ENCODE results near the gene KRT36. TPM values are rescaled to one million over a fixed set of nuclear protein-coding genes. Genes with fewer than 3 reads are reported as not detected.

Gene KRT36
- total RNA-seq = not detected in 2 replicates

- no peak for DNase-seq (ENCODE audit: low read depth in 2 of 2)
These were observed at the start of gene KRT36 for GRCh38 chr17:41489531-41489930. TSS of gene KRT36 (minus strand) at chr17:41489910. CDS start at chr17:41489864, 46 bp downstream.

- DNase-seq (ENCODE audit: low read depth in 2 of 2) = no peak
These were observed 49.4 kb upstream of the KRT36 start for GRCh38 chr17:41539071-41539492.

DNA sequence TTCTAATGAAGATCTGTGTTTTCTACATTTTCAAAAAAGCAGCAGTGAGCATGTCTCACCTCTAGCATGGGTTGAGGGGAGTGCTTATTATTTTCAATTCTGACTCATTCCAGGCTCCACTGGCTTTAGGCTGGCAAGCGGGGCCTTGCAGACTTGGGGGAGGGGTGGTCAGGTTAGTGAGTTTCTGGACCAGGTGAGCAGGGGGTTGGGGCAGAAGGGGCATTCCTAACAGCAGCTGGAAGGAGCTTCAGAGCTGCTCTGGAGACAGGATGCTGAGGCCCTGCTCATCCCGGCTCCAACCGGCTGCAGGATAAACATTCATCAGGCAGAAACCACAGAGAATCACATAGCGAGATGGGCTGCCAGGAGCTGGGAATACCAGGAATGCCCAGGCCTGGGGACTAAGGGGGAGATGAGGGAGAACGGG is 48.9 kb upstream of the KRT36 start:
- no peak for DNase-seq (ENCODE audit: low read depth in 2 of 2)

DNA sequence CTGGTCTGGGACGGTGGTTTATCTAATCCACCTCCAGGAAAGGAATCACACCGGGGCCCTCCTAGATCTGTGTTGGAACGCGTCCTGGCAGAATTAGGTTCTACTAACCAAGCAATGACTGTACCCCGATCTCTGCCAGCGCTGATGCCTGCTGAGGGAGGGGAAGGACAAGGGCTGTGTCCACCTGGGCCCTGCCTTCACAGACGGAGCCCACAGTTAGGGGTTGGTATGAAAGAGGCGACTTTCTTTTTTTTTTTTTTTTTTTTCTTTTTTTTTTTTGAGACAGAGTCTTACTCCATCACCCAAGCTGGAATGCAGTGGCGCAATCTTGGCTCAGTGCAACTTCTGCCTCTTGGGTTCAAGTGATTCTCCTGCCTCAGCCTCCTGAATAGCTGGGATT is 48.3 kb upstream of the KRT36 start:
- no peak for DNase-seq (ENCODE audit: low read depth in 2 of 2)

DNA sequence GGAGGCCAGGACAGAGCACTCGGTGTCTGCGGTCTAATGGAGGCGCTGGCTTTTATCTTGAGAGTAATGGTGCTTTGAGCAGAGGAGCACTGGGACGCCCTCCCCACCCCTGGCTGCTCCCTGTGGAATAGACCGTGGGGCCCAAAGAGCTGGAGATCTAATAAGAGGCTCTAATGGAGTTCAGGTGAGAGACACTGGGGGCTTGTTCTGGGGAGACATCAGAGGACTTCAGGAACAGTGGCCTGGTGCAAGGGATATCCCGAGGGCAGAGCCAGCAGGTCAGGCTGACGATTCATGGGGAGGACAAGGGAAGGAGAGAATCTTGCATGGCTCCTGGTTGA is 47.9 kb upstream of the KRT36 start:
- DNase-seq (ENCODE audit: low read depth in 2 of 2) = no peak

- no peak for DNase-seq (ENCODE audit: low read depth in 2 of 2)
These were observed 47.3 kb upstream of the KRT36 start for GRCh38 chr17:41536741-41537613.

DNA sequence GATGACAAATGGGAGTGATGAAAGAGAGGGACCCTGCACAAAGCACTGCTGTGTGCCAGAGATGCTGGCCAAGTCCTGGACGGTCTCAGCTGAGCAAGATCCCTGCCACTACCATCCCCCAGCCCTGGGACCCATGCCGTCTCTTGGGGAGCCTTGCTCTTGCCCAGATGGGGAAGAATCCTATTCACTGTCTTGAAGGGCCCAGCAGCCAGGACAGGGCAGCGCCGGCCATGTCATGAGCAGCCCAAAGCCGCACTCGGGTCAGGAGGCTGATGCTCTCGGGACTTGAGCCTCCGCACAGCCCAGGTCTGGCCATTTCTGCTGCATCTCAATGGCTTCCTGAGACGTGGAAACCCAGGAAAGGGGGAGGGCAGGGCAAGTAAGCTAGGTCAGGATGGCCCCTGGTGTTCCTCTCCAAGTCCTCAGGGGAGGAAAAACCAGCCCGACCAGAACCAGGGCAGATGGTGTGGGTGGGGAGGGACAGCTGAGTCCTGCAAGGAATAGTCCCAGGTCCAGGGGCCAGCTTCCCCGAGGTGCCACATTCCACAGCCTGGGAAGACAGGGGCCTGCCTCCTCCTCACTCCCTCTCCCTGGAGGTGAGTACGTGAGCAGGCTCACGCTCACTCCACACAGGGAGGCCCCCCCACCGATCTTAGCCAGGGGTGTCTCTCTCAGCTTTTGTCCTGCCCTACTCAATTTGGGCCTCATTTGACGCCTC is 46.2 kb upstream of the KRT36 start:
- no peak for DNase-seq (ENCODE audit: low read depth in 2 of 2)

- DNase-seq (ENCODE audit: low read depth in 2 of 2) = no peak
These were observed 45.3 kb upstream of the KRT36 start for GRCh38 chr17:41534899-41535546.

DNA sequence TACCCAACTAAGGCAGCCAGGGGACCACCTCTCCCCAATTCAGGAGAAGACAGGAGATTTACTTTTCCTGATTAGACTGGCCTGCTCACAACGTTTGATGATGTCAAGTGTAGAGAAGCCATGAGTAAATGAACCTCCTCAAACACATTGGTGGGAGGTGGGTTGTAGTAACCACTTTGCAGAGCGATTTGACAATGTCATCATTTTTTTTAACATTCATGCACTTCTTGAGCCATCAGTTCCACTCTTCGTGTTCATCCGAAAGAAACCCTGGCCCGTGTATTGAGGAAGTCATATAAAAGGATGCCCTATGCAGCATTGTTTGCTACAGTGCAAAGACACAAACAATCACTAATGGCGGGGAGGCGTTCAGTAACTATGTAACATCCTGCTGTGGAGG is 43.9 kb upstream of the KRT36 start:
- DNase-seq (ENCODE audit: low read depth in 2 of 2) = no peak

GRCh38 chr17:41532947-41533570 is 43.3 kb upstream of the KRT36 start:
- DNase-seq (ENCODE audit: low read depth in 2 of 2) = no peak

DNA sequence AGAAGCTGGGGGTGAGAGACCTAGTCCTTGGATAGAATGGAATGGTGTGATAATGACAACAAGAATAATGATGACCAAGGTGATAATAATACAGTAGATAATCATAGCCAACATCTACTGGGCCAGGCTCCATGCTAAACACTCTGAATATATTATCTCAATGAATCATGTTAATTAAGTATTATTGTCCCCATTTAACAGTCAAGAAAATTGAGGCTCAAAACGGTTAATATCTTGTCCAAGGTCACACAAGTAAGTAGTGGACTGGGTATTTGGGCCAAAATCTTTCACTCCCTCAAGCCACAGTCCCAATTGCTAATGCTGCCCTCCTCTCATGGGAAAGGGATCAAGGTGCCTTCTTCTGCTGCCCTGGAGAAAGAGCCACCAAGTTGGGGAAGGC is 42.3 kb upstream of the KRT36 start:
- no peak for DNase-seq (ENCODE audit: low read depth in 2 of 2)

DNA sequence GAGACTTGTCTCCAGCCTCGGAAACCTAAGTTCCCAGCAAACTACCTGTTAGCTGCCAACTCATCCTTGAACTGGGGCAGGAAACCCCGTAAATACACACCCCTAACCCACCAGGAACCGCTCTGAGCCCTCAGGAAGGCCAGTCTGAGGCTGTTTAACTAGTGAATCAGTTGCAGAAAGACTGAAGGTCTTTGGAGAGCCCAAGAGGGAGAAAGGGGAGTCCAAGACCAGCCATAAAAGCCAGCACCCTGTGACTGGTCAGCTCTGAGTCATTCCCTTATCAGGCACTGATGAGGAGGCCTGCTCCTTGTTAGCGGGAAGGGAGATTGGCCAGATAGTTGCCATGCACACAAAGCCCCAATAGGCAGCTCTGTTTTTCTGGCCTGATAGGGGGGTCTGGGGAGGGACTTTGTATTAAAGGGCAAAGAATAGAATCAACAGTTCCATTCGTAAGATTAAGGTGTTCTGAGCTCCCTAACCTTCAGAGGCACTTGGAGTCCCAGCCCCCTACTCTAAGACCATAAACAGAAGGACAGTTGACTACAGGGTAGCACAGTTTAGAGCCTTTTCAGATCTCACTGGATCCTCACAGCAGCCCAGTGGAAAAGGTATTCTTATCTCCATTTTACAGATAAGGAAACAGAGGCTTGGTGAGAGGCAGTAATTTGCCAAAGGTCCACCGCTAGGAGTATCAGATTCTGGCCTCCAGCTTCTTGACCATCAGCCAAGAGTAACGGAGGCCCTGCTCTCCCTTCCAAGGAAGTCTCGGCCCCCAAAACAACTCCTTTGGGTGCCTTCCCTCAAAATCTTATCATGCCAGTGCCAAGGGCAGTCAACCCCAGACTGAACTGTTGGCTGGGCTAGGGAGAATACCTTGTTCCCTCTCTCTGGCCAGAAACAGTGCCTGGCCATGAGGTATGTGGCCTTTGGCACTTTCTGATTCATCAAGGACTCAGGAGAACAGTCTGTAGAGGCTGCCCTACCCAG is 40.6 kb upstream of the KRT36 start:
- peak in 1 of 2 donors; percentile 86 for DNase-seq (ENCODE audit: low read depth in 2 of 2)

- no peak for DNase-seq (ENCODE audit: low read depth in 2 of 2)
These were observed 39.8 kb upstream of the KRT36 start for GRCh38 chr17:41529491-41529915.

DNA sequence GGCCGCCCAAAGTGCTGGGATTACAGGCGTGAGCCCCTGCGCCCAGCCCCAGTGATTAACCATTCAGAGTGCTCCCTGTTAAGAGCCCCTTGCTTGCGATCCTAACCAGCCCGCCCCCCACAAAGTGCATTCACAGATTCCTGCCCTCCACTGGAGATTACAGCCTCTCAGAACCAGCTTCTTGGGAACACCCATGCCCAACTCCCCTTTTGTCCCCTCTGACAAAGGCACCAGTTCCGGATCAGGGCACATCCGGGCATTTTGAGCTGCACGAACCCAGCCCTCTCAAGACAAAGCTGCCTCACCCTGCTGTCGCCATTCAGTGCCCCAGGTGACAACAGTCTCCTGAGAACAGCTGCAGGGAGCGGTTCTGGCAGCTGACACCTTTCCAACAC is 39.2 kb upstream of the KRT36 start:
- DNase-seq (ENCODE audit: low read depth in 2 of 2) = no peak

- DNase-seq (ENCODE audit: low read depth in 2 of 2) = no peak
These were observed 37.6 kb upstream of the KRT36 start for GRCh38 chr17:41527063-41528023.

DNA sequence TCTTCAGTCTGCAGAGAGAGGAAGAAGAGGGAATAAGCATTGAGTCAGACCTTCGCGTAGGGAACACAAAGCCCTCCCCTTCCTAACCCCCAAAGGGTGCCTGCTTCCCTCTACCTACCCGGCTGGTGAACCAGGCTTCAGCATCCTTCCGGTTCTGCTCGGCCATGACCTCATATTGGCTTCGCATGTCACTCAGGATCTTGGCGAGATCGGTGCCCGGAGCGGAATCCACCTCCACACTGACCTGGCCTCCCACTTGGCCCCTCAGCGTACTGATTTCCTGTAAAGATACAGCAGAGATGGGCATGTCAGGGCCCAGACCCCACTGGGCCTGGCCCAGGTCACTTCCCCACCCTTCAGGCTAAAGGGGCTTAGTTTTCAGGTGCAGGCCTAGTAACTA is 34.6 kb upstream of the KRT36 start:
- no peak for DNase-seq (ENCODE audit: low read depth in 2 of 2)

DNA sequence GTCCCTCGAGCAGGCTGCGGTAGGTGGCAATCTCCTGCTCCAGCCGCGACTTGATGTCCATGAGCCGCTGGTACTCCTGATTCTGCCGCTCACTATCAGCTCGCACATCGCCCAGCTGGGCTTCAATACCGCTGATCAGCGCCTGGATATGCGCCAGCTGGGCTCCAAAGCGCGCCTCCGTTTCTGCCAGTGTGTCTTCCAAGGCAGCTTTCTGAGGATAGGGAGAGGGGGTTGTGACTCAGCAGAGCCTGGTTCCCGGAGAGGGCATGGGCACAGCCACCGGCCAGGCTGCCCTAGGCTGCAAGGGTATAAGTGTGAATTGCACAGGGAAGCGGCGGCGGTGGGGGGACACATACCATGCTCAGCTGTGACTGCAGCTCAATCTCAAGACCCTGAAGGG is 34.1 kb upstream of the KRT36 start:
- DNase-seq (ENCODE audit: low read depth in 2 of 2) = peak in 1 of 2 donors; percentile 28

- no peak for DNase-seq (ENCODE audit: low read depth in 2 of 2)
These were observed 33.5 kb upstream of the KRT36 start for GRCh38 chr17:41523225-41523593.

Measured in lung microvascular endothelial cell (primary cell).